OCI-LY7 (cell line): ENCODE measurements around the gene CREB3.

Experiments used
- CTCF ChIP-seq: fragments of 200-600 bp; sonication (generic); conservative IDR thresholded peaks from 2 replicates; pipeline ENCODE4 v1.5.1; 2014; ENCODE audit warnings: mild to moderate bottlenecking, antibody characterized with exemption, low read length, moderate library complexity, mixed read lengths
- EZH2phosphoT487 ChIP-seq: fragments of 200-600 bp; sonication (generic); IDR thresholded peaks from 2 replicates; pipeline ENCODE4 v1.6.1; 2018; ENCODE audit warnings: low read depth, borderline replicate concordance, mild to moderate bottlenecking, mixed run types, antibody characterized with exemption, low read length, moderate library complexity, mixed read lengths

- no peak for TF ChIP-seq CTCF
- no peak for TF ChIP-seq EZH2phosphoT487
Observed at GRCh38 chr9:35753466-35753865, 21.0 kb downstream of the CREB3 start.
